Activated CD8-positive, alpha-beta T cell treated with anti-CD3 and anti-CD28 coated beads for 36 hours (primary cell): ENCODE measurements around the gene CTNNA3. TPM values are rescaled to one million over a fixed set of nuclear protein-coding genes. Genes with fewer than 3 reads are reported as not detected.

Source experiments
- ATAC-seq: fragments of 200-7000 bp; cut with Tn5 transposase; one replicate; pipeline ENCODE4 v1.10.0; 2021; ENCODE audit warnings: mild to moderate bottlenecking, moderate library complexity
- CTCF ChIA-PET: fragments of 350-600 bp; sonication (Branson Sonifier 250); formaldehyde crosslinking; loops from one replicate; lab custom pipeline; 2021; ENCODE audit warnings: antibody characterized with exemption; lab: Charles Lee
- POLR2A ChIA-PET: fragments of 350-600 bp; sonication (Branson Sonifier 250); formaldehyde crosslinking; loops from one replicate; lab custom pipeline; 2021; ENCODE audit warnings: antibody characterized with exemption; lab: Charles Lee
- DNase-seq: peaks from one replicate; pipeline ENCODE4 v3.0.0-alpha.2; 2020
- H3K27ac Mint-ChIP-seq: one replicate; pipeline ENCODE4 v1.8.0; 2021; ENCODE audit warnings: mild to moderate bottlenecking, mixed read lengths
- H3K27me3 Mint-ChIP-seq: one replicate; pipeline ENCODE4 v1.8.0; 2021; ENCODE audit warnings: mixed read lengths
- H3K36me3 Mint-ChIP-seq: one replicate; pipeline ENCODE4 v1.8.0; 2021; ENCODE audit warnings: low read depth, mixed read lengths
- H3K4me1 Mint-ChIP-seq: one replicate; pipeline ENCODE4 v1.8.0; 2021; ENCODE audit warnings: low read depth, mixed read lengths
- H3K4me3 Mint-ChIP-seq: one replicate; pipeline ENCODE4 v1.8.0; 2021; ENCODE audit warnings: mild to moderate bottlenecking, moderate library complexity, mixed read lengths
- H3K9me3 Mint-ChIP-seq: one replicate; pipeline ENCODE4 v1.8.0; 2021; ENCODE audit warnings: mixed read lengths
- CTCF ChIP-seq: fragments of 200-600 bp; IDR thresholded peaks from one replicate; pipeline ENCODE4 v1.8.0; 2022; ENCODE audit warnings: antibody characterized with exemption, mild to moderate bottlenecking
- intact Hi-C: fragments of 100-400 bp; cut with micrococcal nuclease; formaldehyde crosslinking; loops from one replicate; pipeline ENCODE4 v1.10.0; 2022
- total RNA-seq, 2 experiments: library from RNA; stranded (reverse); gene quantifications; one replicate each; pipeline ENCODE4 v1.2.3, GENCODE V29; 2021

Gene CTNNA3
- total RNA-seq, 2 experiments from 2014 or later: not detected

DNA sequence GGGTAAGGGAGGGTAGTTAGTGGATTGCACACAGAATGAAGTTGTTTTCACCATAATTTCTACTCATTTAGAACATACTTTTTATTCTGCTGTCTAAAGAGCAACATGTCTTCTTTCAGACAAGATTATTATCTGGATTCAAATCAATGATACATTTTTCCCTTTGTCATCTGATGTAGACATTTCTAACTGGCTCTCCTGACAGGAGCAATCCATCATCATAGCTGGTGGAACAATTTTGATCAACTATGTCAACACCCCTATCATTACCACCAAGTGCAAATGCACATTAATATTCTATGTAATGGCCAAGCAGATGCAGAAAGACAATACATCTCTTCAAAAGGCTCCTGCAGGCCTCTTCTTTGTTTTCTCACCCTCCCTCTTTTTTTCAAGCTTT lies 1443.0 kb downstream of the CTNNA3 start:
- no peak for TF ChIP-seq CTCF
- no peak for DNase-seq
- no peaks in the 10 kb centered on the region for H3K36me3 Mint-ChIP-seq
- CTCF ChIA-PET: no interaction called here
- H3K9me3 Mint-ChIP-seq: peaks cover 9% of the 10 kb centered on the region
- POLR2A ChIA-PET: no interaction called here
- H3K4me1 Mint-ChIP-seq: no peaks in the 10 kb centered on the region
- no peak for ATAC-seq
- intact Hi-C loops: no loop called here
- no peak overlapping the region for H3K27ac Mint-ChIP-seq
- no peaks in the 10 kb centered on the region for H3K27me3 Mint-ChIP-seq
- H3K4me3 Mint-ChIP-seq: no peak overlapping the region

- H3K9me3 Mint-ChIP-seq: peaks cover 14% of the 10 kb centered on the region
- CTCF ChIA-PET: no interaction called here
- no peak overlapping the region for H3K27ac Mint-ChIP-seq
- H3K4me3 Mint-ChIP-seq: no peak overlapping the region
- ATAC-seq (no peak), DNase-seq (no peak)
- no peaks in the 10 kb centered on the region for H3K4me1 Mint-ChIP-seq
- H3K27me3 Mint-ChIP-seq: no peaks in the 10 kb centered on the region
- TF ChIP-seq CTCF: no peak
- H3K36me3 Mint-ChIP-seq: no peaks in the 10 kb centered on the region
- intact Hi-C loops: no loop called here
- POLR2A ChIA-PET: no interaction called here
Observed at GRCh38 chr10:66246177-66246576, 1449.8 kb downstream of the CTNNA3 start.

- intact Hi-C loops: no loop called here
- Mint-ChIP-seq H3K27me3 (no peaks in the 10 kb centered on the region), H3K4me1 (no peaks in the 10 kb centered on the region), H3K4me3 (no peak overlapping the region), H3K9me3 (peaks cover 14% of the 10 kb centered on the region), H3K36me3 (no peaks in the 10 kb centered on the region), H3K27ac (no peak overlapping the region)
- DNase-seq (no peak), ATAC-seq (no peak)
- no peak for TF ChIP-seq CTCF
- ChIA-PET CTCF (no interaction called here), POLR2A (no interaction called here)
Observed at GRCh38 chr10:66244953-66245352, 1451.0 kb downstream of the CTNNA3 start.

DNA sequence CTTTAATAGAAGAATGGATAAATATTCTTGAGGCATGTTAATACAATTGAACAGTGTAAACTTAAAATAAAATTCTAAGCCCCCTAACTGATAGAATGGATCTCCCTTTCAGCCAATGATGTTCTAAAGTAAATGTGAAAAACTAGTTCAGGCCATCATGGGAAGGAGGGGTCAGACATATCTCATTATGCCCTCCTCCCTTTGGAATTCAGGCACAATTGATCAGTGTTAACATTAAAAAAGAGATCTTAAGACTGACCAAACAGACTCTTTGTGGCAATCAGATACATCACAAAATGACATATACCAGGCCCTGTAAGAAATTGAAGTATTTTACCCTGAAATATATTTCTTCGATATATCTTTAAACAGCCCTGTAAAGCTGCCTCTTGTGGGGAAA lies 1453.1 kb downstream of the CTNNA3 start:
- no peak for TF ChIP-seq CTCF
- intact Hi-C loops: no loop called here
- Mint-ChIP-seq H3K4me3 (no peak overlapping the region), H3K36me3 (no peaks in the 10 kb centered on the region), H3K27me3 (no peaks in the 10 kb centered on the region), H3K9me3 (peaks cover 7% of the 10 kb centered on the region), H3K4me1 (no peaks in the 10 kb centered on the region), H3K27ac (no peak overlapping the region)
- CTCF ChIA-PET: no interaction called here
- ATAC-seq: no peak
- POLR2A ChIA-PET: no interaction called here
- no peak for DNase-seq

- CTCF ChIA-PET: no interaction called here
Observed at GRCh38 chr10:66239062-66239461, 1456.9 kb downstream of the CTNNA3 start.

More at GRCh38 chr10:66239062-66239461, 1456.9 kb downstream of the CTNNA3 start:
- Mint-ChIP-seq H3K27ac (no peak overlapping the region), H3K4me3 (no peak overlapping the region), H3K4me1 (no peaks in the 10 kb centered on the region), H3K9me3 (no peaks in the 10 kb centered on the region), H3K36me3 (no peaks in the 10 kb centered on the region), H3K27me3 (no peaks in the 10 kb centered on the region)
- ATAC-seq (no peak), DNase-seq (no peak)
- POLR2A ChIA-PET: no interaction called here
- intact Hi-C loops: no loop called here
- no peak for TF ChIP-seq CTCF
